Retinal pigment epithelial cell (primary cell): ENCODE data around the gene PDE2A.

ENCODE experiments used
- DNase-seq: peaks from one replicate; pipeline ENCODE4 v3.0.0-alpha.2; 2010; ENCODE audit warnings: low read depth
- H3K4me3 ChIP-seq: 2 replicates; pipeline ENCODE4 v1.5.1; 2011; ENCODE audit warnings: mild to moderate bottlenecking, low read length, control low read depth, moderate library complexity
- CTCF ChIP-seq: conservative IDR thresholded peaks from 2 replicates; pipeline ENCODE4 v1.5.1; 2011; ENCODE audit warnings: low read depth, low read length, control low read depth, inconsistent platforms

Gene PDE2A

GRCh38 chr11:72607496-72607895 is 66.7 kb downstream of the PDE2A start:
- TF ChIP-seq CTCF: no peak
- DNase-seq: no peak
- no peak overlapping the region for H3K4me3 ChIP-seq

- H3K4me3 ChIP-seq: no peak overlapping the region
- no peak for TF ChIP-seq CTCF
- DNase-seq: no peak
These were observed 67.3 kb downstream of the PDE2A start for GRCh38 chr11:72606748-72607468.

- no peak overlapping the region for H3K4me3 ChIP-seq
- TF ChIP-seq CTCF: no peak
- no peak for DNase-seq
These were observed 68.1 kb downstream of the PDE2A start for GRCh38 chr11:72605973-72606747.

GRCh38 chr11:72604256-72604655 is 70.0 kb downstream of the PDE2A start:
- DNase-seq: peak; percentile 35
- TF ChIP-seq CTCF: no peak
- H3K4me3 ChIP-seq: no peak overlapping the region

- no peak overlapping the region for H3K4me3 ChIP-seq
- no peak for TF ChIP-seq CTCF
- DNase-seq: no peak
These were observed 71.8 kb downstream of the PDE2A start for GRCh38 chr11:72602250-72602904.

- no peak overlapping the region for H3K4me3 ChIP-seq
- DNase-seq: no peak
- no peak for TF ChIP-seq CTCF
These were observed 73.7 kb downstream of the PDE2A start for GRCh38 chr11:72600557-72600956.
